ENCODE measurements around the gene PHYHIPL. TPM values are rescaled to one million over a fixed set of nuclear protein-coding genes. Genes with fewer than 3 reads are reported as not detected.

PHYHIPL gene
- total and polyA plus RNA-seq, 8 donors: 0.12 to 5.9 (median 0.35) TPM; not detected in 3

- Histone ChIP-seq H3K27ac (no peak overlapping the region), H3K4me3 (no peak overlapping the region), H3K36me3 (peaks cover 0 to 26% (median 4%) of the 10 kb centered on the region in 4 donors), H3K4me1 (no peaks in the 10 kb centered on the region), H3K9me3 (no peaks in the 10 kb centered on the region), H3K27me3 (no peaks in the 10 kb centered on the region)
- TF ChIP-seq EP300 (IDR thresholded peaks at IDR 0.05): no peak
- TF ChIP-seq POLR2AphosphoS5 (IDR thresholded peaks at IDR 0.05): no peak
- TF ChIP-seq CTCF (IDR thresholded peaks at IDR 0.05): no peak
- TF ChIP-seq POLR2A (IDR thresholded peaks at IDR 0.05): no peak
- 37 to 54% (median 43%) methylated on average over 4 to 5 of the region's 5 CpGs for WGBS, 5 donors
- intact Hi-C loops (cut with DNase I; ENCODE audit: low total_unique reads): no loop called here
- no peak for DNase-seq
These were observed 88.7 kb downstream of the PHYHIPL start for GRCh38 chr10:59265141-59265540.

GRCh38 chr10:59266321-59266720, 89.9 kb downstream of the PHYHIPL start:
- TF ChIP-seq CTCF (IDR thresholded peaks at IDR 0.05) (no peak), EP300 (IDR thresholded peaks at IDR 0.05) (no peak), POLR2AphosphoS5 (IDR thresholded peaks at IDR 0.05) (no peak), POLR2A (IDR thresholded peaks at IDR 0.05) (no peak)

DNA sequence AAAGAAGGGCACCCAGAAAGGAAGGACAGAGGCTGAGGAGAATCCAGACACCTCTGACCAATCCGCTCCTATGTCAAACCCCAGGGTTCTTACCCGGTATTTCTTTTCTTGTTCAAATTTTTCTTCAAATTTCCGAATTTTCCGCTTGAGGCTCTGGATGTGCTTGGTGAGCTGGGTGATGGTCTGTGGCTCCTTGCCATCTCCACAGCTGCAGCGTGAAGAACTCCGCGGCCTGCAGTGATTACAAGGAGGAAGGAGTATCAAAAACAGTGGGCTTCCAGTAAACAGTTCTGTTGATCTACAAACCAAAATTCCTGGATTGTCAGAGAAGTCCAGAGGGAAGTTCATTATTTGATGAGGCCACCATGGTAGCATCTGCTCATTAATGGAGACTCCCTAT, 92.0 kb downstream of the PHYHIPL start:
- no peaks in the 10 kb centered on the region for H3K27me3 ChIP-seq

More at GRCh38 chr10:59266321-59266720, 89.9 kb downstream of the PHYHIPL start:
- Histone ChIP-seq H3K36me3 (peaks cover 0 to 26% (median 4%) of the 10 kb centered on the region in 4 donors), H3K27me3 (no peaks in the 10 kb centered on the region), H3K27ac (no peak overlapping the region), H3K4me3 (no peak overlapping the region), H3K9me3 (no peaks in the 10 kb centered on the region), H3K4me1 (no peaks in the 10 kb centered on the region)
- intact Hi-C loops (cut with DNase I; ENCODE audit: low total_unique reads): no loop called here
- peak in 1 of 2 donors; percentile 26 for DNase-seq
- WGBS, 5 donors: 42 to 58% (median 54%) methylated on average over 3 of the region's 3 CpGs

DNA sequence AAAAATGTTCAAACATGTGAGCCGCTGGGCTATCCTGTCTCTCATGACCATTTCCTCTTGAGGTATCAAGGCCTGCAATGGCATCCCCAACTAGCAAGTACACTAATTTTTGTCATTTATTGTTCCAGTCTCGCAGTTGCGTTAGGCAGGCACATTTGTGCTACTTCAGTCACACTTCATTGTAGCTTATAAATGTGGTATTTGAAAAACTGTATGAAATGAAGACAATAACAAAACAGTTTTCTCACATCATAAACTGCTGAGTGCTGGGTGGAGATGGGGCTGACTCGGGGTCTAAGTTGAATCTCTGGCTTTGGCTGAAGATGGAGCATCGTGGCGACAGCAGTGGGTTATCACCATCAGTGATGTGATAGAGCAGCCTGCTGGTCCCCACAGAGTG, 93.2 kb downstream of the PHYHIPL start:
- Histone ChIP-seq H3K9me3 (no peaks in the 10 kb centered on the region), H3K4me3 (no peak overlapping the region), H3K4me1 (no peaks in the 10 kb centered on the region), H3K27ac (no peak overlapping the region), H3K36me3 (peaks cover 0 to 26% (median 4%) of the 10 kb centered on the region in 4 donors), H3K27me3 (no peaks in the 10 kb centered on the region)
- intact Hi-C loops (cut with DNase I; ENCODE audit: low total_unique reads): no loop called here
- no peak for TF ChIP-seq CTCF (IDR thresholded peaks at IDR 0.05)
- TF ChIP-seq POLR2A (IDR thresholded peaks at IDR 0.05): no peak
- TF ChIP-seq POLR2AphosphoS5 (IDR thresholded peaks at IDR 0.05): no peak
- TF ChIP-seq EP300 (IDR thresholded peaks at IDR 0.05): no peak
- DNase-seq: no peak
- 90 to 95% (median 91%) methylated on average over 6 of the region's 6 CpGs for WGBS, 5 donors

More for the DNA sequence above, 92.0 kb downstream of the PHYHIPL start:
- 84 to 89% (median 86%) methylated on average over 7 of the region's 7 CpGs for WGBS, 5 donors
- intact Hi-C loops (cut with DNase I; ENCODE audit: low total_unique reads): no loop called here
- DNase-seq: no peak
- Histone ChIP-seq H3K27ac (no peak overlapping the region), H3K4me1 (no peaks in the 10 kb centered on the region), H3K36me3 (peaks cover 0 to 26% (median 4%) of the 10 kb centered on the region in 4 donors), H3K9me3 (no peaks in the 10 kb centered on the region), H3K4me3 (no peak overlapping the region)
- no peak for TF ChIP-seq CTCF (IDR thresholded peaks at IDR 0.05)
- no peak for TF ChIP-seq POLR2AphosphoS5 (IDR thresholded peaks at IDR 0.05)
- TF ChIP-seq POLR2A (IDR thresholded peaks at IDR 0.05): no peak
- TF ChIP-seq EP300 (IDR thresholded peaks at IDR 0.05): no peak

All from stomach (tissue), 9 donors.